Esophagus squamous epithelium (tissue), 5 donors: ENCODE data around the gene ARF1. TPM values are rescaled to one million over a fixed set of nuclear protein-coding genes. Genes with fewer than 3 reads are reported as not detected.

Experiments
- DNase-seq: peaks from one replicate; lab custom pipeline; 2025; lab: John Stamatoyannopoulos, UW
- H3K27ac ChIP-seq, 4 donors: fragments of 200-600 bp; sonication (generic); one replicate each; pipeline ENCODE4 v1.5.1; 2016 to 2019; ENCODE audit warnings: mild to moderate bottlenecking in 1 of 4
- H3K27me3 ChIP-seq, 4 donors: fragments of 200-600 bp; sonication (generic); 1 replicate in 3 of 4; 2 replicates in 1 of 4; pipeline versions ENCODE4 v1.5.1 to v1.6.0; 2017 to 2021; ENCODE audit warnings: antibody characterized with exemption in 1 of 4
- H3K36me3 ChIP-seq, 3 donors: fragments of 200-600 bp; sonication (generic); one replicate each; pipeline ENCODE4 v1.5.1; 2016 to 2019
- H3K4me1 ChIP-seq, 3 donors: fragments of 200-600 bp; sonication (generic); one replicate each; pipeline ENCODE4 v1.5.1; 2017 to 2019
- H3K4me3 ChIP-seq, 4 donors: fragments of 200-600 bp; sonication (generic); 1 replicate in 3 of 4; 2 replicates in 1 of 4; pipeline ENCODE4 v1.5.1; 2016 to 2019; ENCODE audit warnings: mild to moderate bottlenecking in 2 of 4, moderate library complexity in 1 of 4
- H3K9me3 ChIP-seq, 3 donors: fragments of 200-600 bp; sonication (generic); one replicate each; pipeline ENCODE4 v1.5.1; 2016 to 2019
- POLR2A ChIP-seq, 4 donors: fragments of 450-650 bp; IDR thresholded peaks; one replicate each; pipeline ENCODE4 v1.6.1; 2017; ENCODE audit warnings: antibody characterized with exemption in 4 of 4, mild to moderate bottlenecking in 4 of 4, moderate library complexity in 3 of 4
- WGBS, 2 donors: methylation state at CpG; one replicate each; pipeline ENCODE4 v1.1.5; 2018; 5-methylcytosine and 5-hydroxymethylcytosine counted together
- intact Hi-C: fragments of 100-400 bp; cut with DNase I; formaldehyde crosslinking; loops from one replicate; pipeline ENCODE4 v1.15.0; 2022
- total RNA-seq, 4 donors: library from RNA; depleted of rRNA; stranded (reverse); fragments of >200 nt; gene quantifications; one replicate each; pipeline ENCODE4 v1.1.0, GENCODE V29; 2016
- TF ChIP-seq, protein P1 (sequence below), 6 experiments: fragments of 450-650 bp in 4 of 6; fragments of 200-600 bp in 2 of 6; sonication (generic) in 2 of 6; IDR thresholded peaks; one replicate each; pipeline ENCODE4 v1.5.1; 2016 to 2019; ENCODE audit warnings: antibody characterized with exemption in 6 of 6, mild to moderate bottlenecking in 4 of 6, moderate library complexity in 4 of 6
- donor health status: DM: yes; HTN: yes; CAD: no.

Gene ARF1
- total RNA-seq, 4 donors from 2014 or later, result 279 to 327 (median 319) TPM

DNA sequence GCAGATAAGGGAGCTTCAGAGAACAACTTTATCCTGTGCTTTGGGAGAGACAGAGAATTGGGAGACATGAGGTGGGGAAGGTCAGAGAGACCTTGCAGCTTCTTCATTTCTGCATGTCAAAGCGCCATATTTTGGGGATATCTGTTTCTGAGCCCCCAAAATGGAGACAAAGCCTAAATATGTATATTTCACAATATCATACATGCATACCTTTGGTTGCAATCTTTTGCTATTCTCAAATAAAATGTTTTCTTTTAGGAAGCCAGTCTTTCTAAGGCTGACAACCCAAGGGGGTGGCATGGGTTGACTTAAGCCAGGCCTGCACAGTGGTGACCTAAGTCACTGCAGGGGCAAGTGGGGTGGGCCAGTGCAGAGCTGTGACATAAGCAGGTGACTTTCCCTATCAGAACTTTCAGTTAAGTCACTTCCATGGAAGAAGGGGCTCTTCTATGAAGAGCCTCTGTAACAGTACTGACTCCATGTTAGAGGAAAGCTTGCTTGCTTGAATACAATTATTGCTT, 40.5 kb downstream of the ARF1 start:
- Histone ChIP-seq H3K9me3 (no peaks in the 10 kb centered on the region), H3K4me1 (peaks cover 0 to 30% (median 8%) of the 10 kb centered on the region in 3 donors), H3K4me3 (no peak overlapping the region), H3K36me3 (no peaks in the 10 kb centered on the region), H3K27ac (no peak overlapping the region), H3K27me3 (no peaks in the 10 kb centered on the region)
- WGBS, 2 donors, result 83% methylated on average over 1 of the region's 1 CpG
- no peak for DNase-seq
- intact Hi-C loops, result loop anchor here (10.0 kb wide), 1 partner anchor 272 kb away; no protein-coding TSS in a partner anchor
- TF ChIP-seq, protein P1, sequence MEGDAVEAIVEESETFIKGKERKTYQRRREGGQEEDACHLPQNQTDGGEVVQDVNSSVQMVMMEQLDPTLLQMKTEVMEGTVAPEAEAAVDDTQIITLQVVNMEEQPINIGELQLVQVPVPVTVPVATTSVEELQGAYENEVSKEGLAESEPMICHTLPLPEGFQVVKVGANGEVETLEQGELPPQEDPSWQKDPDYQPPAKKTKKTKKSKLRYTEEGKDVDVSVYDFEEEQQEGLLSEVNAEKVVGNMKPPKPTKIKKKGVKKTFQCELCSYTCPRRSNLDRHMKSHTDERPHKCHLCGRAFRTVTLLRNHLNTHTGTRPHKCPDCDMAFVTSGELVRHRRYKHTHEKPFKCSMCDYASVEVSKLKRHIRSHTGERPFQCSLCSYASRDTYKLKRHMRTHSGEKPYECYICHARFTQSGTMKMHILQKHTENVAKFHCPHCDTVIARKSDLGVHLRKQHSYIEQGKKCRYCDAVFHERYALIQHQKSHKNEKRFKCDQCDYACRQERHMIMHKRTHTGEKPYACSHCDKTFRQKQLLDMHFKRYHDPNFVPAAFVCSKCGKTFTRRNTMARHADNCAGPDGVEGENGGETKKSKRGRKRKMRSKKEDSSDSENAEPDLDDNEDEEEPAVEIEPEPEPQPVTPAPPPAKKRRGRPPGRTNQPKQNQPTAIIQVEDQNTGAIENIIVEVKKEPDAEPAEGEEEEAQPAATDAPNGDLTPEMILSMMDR (IDR thresholded peaks at IDR 0.05), result no peak
- no peak for TF ChIP-seq POLR2A (IDR thresholded peaks at IDR 0.05)

DNA sequence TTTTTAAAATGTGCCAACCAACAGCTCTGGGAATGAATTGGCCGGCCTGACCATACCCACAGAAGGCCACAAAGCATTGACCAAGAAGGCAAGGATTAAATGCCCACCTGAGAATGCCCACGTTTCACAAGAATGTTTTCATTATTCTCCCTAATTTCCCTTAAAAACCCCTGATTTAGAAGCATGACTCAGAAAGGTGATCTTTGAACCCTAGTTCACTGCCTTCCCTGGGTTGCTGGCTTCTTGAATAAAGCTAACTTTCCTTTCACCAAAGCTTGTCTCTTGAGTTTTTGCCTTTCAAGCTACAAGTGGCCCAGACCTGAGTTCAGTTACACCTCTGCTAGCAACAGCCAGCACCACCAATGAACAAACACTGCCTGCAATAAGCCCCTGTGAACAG, 41.0 kb downstream of the ARF1 start:
- 78 to 92% methylated on average over 2 of the region's 2 CpGs for WGBS, 2 donors
- DNase-seq, result no peak

DNA sequence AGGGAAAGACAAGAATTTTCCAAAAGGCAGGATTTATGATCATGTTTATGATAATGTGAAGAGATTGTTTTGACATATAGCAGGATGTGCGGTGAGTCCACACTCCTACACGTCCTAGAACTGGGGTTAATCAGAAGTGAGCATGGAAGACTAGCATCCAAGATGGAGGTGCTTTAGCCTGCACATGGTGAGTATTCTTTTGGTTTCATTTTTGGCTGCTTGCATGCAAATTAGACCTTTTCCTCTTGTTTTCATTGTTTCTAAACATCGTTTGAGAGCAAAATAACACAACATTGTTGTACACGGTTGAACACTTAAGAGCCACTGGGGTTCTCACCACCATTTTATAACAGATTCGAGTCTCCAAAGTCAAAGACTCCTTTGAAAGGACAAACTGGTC, 42.7 kb downstream of the ARF1 start:
- Histone ChIP-seq H3K9me3 (no peaks in the 10 kb centered on the region), H3K36me3 (no peaks in the 10 kb centered on the region), H3K4me3 (no peak overlapping the region), H3K27ac (no peak overlapping the region), H3K4me1 (peaks cover 0 to 23% (median 8%) of the 10 kb centered on the region in 3 donors), H3K27me3 (peaks cover 0 to 5% (median 0%) of the 10 kb centered on the region in 4 donors)
- no peak for DNase-seq
- TF ChIP-seq, protein P1 (IDR thresholded peaks at IDR 0.05), result no peak
- no peak for TF ChIP-seq POLR2A (IDR thresholded peaks at IDR 0.05)
- WGBS, 2 donors, result 73 to 77% methylated on average over 5 of the region's 5 CpGs
- intact Hi-C loops, result loop anchor here (10.0 kb wide), 1 partner anchor 270 kb away; no protein-coding TSS in a partner anchor

More for the DNA sequence above, 41.0 kb downstream of the ARF1 start:
- intact Hi-C loops, result loop anchor here (10.0 kb wide), 1 partner anchor 271 kb away; no protein-coding TSS in a partner anchor
- Histone ChIP-seq H3K36me3 (no peaks in the 10 kb centered on the region), H3K27me3 (no peaks in the 10 kb centered on the region), H3K9me3 (no peaks in the 10 kb centered on the region), H3K4me3 (no peak overlapping the region), H3K4me1 (peaks cover 0 to 30% (median 8%) of the 10 kb centered on the region in 3 donors), H3K27ac (no peak overlapping the region)
- TF ChIP-seq, protein P1 (IDR thresholded peaks at IDR 0.05), result no peak
- TF ChIP-seq POLR2A (IDR thresholded peaks at IDR 0.05), result no peak

DNA sequence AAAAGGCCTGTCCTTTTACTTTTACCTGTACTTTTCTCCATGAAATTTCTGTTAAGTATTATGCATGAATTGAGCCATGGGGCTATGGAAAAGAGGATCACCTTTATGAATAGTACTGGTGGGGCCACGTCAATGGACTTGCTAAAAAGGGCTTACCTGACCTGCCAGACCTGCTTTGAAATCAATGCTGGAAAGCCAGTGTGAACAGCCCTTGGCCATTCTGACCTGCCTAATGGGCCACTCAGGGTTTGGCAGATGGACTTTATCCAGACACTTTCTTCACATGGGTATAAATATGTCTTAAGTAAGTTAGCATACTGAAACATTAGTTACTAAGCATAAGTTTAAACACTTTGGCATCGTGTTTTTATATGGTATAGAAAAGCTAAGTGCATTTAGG, 49.3 kb downstream of the ARF1 start:
- DNase-seq, result no peak
- Histone ChIP-seq H3K36me3 (no peaks in the 10 kb centered on the region), H3K4me1 (peaks cover 0 to 24% (median 6%) of the 10 kb centered on the region in 3 donors), H3K27me3 (peaks cover 0 to 7% (median 0%) of the 10 kb centered on the region in 4 donors), H3K27ac (peak overlapping the region; percentile 44 to 84 (median 71)), H3K9me3 (no peaks in the 10 kb centered on the region), H3K4me3 (no peak overlapping the region)
- intact Hi-C loops, result no loop called here
- 66 to 76% methylated on average over 2 of the region's 2 CpGs for WGBS, 2 donors
- TF ChIP-seq, protein P1 (IDR thresholded peaks at IDR 0.05), result no peak
- no peak for TF ChIP-seq POLR2A (IDR thresholded peaks at IDR 0.05)

DNA sequence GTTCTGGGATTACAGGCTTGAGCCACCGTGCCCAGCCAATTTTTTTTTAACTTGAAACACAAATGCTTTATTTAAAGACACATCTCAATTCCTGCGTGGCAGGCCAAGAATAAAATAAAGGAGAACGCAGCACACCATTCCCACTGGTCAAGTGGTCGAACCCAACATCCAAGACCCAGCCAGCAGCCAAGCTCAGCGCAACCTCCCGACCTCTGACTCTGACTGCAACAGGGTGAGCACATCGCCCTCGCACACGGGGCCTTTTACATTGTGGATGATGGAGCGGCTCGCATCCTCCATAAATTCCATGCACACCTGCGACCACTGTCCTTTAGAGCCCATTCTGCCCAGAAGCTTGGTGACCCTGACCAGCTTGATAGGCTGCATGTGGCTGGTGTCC, 52.1 kb downstream of the ARF1 start:
- H3K4me3 ChIP-seq, result no peak overlapping the region
- H3K4me1 ChIP-seq, result peaks cover 0 to 28% (median 6%) of the 10 kb centered on the region in 3 donors
- no peaks in the 10 kb centered on the region for H3K9me3 ChIP-seq
- H3K27ac ChIP-seq, result no peak overlapping the region
- no peaks in the 10 kb centered on the region for H3K36me3 ChIP-seq
- DNase-seq, result no peak
- WGBS, 2 donors, result 88 to 95% methylated on average over 4 to 8 of the region's 12 CpGs
- peaks cover 0 to 7% (median 0%) of the 10 kb centered on the region in 4 donors for H3K27me3 ChIP-seq
- TF ChIP-seq POLR2A (IDR thresholded peaks at IDR 0.05), result no peak
- intact Hi-C loops, result no loop called here
